ENCODE data around the gene MIAT.

- no peak for TF ChIP-seq CEBPB (IDR thresholded peaks at IDR 0.05; ENCODE audit: low read depth, low read length)
- no peak for TF ChIP-seq POLR2A (IDR thresholded peaks at IDR 0.05; ENCODE audit: low read depth, low read length)
- no peak for TF ChIP-seq RFX5 (IDR thresholded peaks at IDR 0.05; ENCODE audit: low read depth, low read length)
- TF ChIP-seq ELK1 (IDR thresholded peaks at IDR 0.05; ENCODE audit: borderline replicate concordance, low read depth, low read length), result no peak
- TF ChIP-seq CTCF (conservative IDR thresholded peaks at IDR 0.05; ENCODE audit: low read depth, low read length), result no peak
- TF ChIP-seq RCOR1 (IDR thresholded peaks at IDR 0.05; ENCODE audit: insufficient replicate concordance, low read length), result no peak
- no peak for TF ChIP-seq CHD1 (IDR thresholded peaks at IDR 0.05; ENCODE audit: low read depth, low read length)
- TF ChIP-seq SMC3 (IDR thresholded peaks at IDR 0.05; ENCODE audit: low read depth, low read length), result no peak
- no peak for TF ChIP-seq USF2 (IDR thresholded peaks at IDR 0.05; ENCODE audit: low read depth, low read length)
- TF ChIP-seq MXI1 (IDR thresholded peaks at IDR 0.05; ENCODE audit: borderline replicate concordance, low read depth, low read length), result no peak
Observed at GRCh38 chr22:26672060-26672471, 14.7 kb downstream of the MIAT start.

Measured in IMR-90 (cell line).